Keratinocyte (primary cell): ENCODE measurements around the gene DHDDS.

Experiments used
- CTCF ChIP-seq, 3 experiments: IDR thresholded peaks in 1 of 3; conservative IDR thresholded peaks in 1 of 3; optimal IDR thresholded peaks in 1 of 3; 2 replicates in 2 of 3; 3 replicates in 1 of 3; pipeline versions ENCODE3 to v1.5.1; 2011; ENCODE audit warnings: low read length in 3 of 3, mild to moderate bottlenecking in 3 of 3, moderate library complexity in 2 of 3, control low read depth in 1 of 3, inconsistent platforms in 1 of 3; ENCODE audit not compliant: insufficient read depth in 2 of 3; ENCODE audit errors: extremely low read depth in 1 of 3
- EZH2 ChIP-seq: IDR thresholded peaks from one replicate; pipeline ENCODE4 v1.6.1; 2012; ENCODE audit warnings: inconsistent platforms, mild to moderate bottlenecking, low read length, moderate library complexity

GRCh38 chr1:26449868-26450267, 17.7 kb downstream of the DHDDS start:
- TF ChIP-seq CTCF (optimal IDR thresholded peaks at IDR 0.05 in 1 of 3, IDR thresholded peaks at IDR 0.05 in 1 of 3, conservative IDR thresholded peaks at IDR 0.05 in 1 of 3; ENCODE audit: extremely low read depth in 1 of 3, insufficient read depth in 2 of 3, low read length in 3 of 3) (no peak), EZH2 (no peak)
